ENCODE data around the gene DENND6B.

The DENND6B gene

DNA sequence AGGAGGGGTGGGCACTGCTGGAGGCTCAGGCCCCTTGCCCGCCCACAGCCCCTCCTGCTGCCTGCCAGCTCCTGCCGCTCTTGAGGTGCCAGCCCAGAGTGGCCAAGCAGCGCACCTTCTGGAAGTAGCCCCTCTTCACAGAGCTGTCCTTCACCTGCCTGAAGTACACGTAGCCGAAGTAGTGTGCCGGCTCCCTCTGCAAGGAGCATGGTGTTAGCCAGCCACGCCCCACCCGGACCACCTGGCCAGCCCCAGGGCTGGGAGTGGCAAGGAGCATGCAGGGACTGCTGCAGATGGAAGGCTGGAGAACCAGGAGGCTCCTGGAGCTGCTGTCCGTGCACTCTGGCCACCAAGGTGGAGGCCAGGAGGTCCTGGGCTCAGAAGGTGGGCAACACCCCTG, 9.6 kb downstream of the DENND6B start:
- no peak for TF ChIP-seq PAX5 (IDR thresholded peaks at IDR 0.05; ENCODE audit: insufficient read depth, low read length, severe bottlenecking)
- no peak for TF ChIP-seq TAF1 (IDR thresholded peaks at IDR 0.05; ENCODE audit: low read depth, low read length)
- TF ChIP-seq POLR2AphosphoS5 (IDR thresholded peaks at IDR 0.05; ENCODE audit: low read depth, low read length) = no peak
- TF ChIP-seq SPI1 (IDR thresholded peaks at IDR 0.05; ENCODE audit: low read depth, low read length) = no peak
- TF ChIP-seq POU2F2 (IDR thresholded peaks at IDR 0.05; ENCODE audit: low read depth, low read length) = no peak
- TF ChIP-seq POLR2A (IDR thresholded peaks at IDR 0.05; ENCODE audit: low read depth, low read length) = no peak
- FAIRE-seq = no peak
- no peak for DNase-seq (ENCODE audit: insufficient read length, low spot score)

DNA sequence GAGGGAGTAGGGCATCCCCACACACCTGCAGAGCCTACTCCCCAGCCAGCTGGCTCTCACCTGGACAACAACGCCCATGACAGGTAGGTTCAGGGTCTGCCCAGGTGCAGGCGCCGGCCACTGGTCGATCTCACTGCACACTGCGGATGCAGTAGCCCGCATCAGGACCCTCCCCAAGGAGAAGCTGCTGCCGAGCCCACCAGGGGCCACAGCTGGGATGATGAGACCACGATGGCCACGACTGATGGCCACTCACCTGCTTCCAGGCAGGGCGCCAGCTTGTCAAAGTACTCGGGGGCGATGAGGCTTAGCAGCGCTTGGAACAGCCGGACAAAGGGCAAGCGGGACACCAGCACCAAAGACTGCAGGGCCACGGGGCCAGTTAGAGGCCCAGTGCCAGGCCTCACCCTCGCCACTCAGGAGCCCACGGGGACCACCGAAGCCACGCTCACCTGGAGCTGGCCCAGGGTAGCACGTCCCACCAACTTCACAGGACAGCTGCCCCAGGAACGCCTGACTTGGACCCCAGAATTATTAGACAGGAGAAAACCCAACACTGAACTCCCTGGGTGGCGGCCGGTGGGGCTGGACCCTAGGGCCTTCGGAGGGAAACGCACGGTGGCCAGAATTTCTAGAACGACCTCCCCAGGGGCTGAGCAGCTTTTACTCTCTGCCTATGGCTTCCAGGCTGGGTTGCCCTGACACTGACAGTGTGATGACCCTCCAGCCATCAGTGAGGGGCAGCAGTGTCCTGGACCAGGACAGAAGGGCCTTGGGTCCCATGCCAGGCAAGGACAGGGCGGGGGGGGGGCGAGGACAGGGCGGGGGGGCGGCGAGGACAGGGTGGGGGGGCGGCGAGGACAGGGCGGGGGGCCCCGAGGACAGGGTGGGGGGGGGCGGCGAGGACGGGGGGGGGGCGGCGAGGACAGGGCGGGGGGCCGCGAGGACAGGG, 10.4 kb downstream of the DENND6B start:
- FAIRE-seq = no peak
- TF ChIP-seq PAX5 (IDR thresholded peaks at IDR 0.05; ENCODE audit: insufficient read depth, low read length, severe bottlenecking) (no peak), POU2F2 (IDR thresholded peaks at IDR 0.05; ENCODE audit: low read depth, low read length) (no peak), SPI1 (IDR thresholded peaks at IDR 0.05; ENCODE audit: low read depth, low read length) (no peak), TAF1 (IDR thresholded peaks at IDR 0.05; ENCODE audit: low read depth, low read length) (no peak), POLR2AphosphoS5 (IDR thresholded peaks at IDR 0.05; ENCODE audit: low read depth, low read length) (no peak), POLR2A (IDR thresholded peaks at IDR 0.05; ENCODE audit: low read depth, low read length) (no peak)
- no peak for DNase-seq (ENCODE audit: insufficient read length, low spot score)

DNA sequence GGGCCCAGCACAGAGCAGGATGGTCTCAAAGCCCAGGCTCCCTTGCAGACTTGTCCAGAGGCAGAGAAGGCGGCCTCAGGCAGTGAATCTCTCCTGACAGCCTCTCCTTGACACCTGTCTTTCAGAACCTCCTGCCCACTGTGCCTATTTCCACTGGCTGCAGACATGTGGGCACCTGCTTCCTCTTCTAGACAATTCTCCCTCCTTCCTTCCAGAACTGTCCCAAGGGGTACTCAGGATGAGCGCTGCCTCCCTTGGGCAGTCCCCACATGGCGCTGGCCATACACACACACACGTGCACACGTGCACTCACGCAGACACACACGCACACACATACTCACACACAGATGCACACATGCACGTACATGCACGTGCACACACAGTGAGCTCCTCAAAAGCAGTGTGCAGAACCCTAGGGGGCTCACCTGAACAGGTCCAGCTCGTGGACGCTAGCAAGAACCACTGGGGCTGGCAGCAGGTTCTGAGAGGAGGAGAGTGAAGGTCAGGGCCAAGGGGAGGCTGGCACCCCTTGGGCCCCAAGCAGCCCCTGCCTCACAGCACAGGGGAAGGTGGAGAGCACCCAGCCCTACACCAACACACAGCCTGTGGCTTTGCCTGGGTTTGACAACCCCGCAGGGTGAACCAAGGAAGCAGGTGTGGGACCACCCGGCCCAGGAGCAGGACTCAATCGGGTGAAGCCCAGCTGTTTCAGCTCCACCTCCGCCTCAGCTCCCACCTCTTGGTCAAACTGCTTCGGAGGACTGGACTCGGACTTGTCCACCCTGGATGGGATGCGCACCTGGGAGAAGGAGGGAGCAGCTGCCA, 11.3 kb downstream of the DENND6B start:
- FAIRE-seq (peak; percentile 92), DNase-seq (ENCODE audit: insufficient read length, low spot score) (no peak)
- TF ChIP-seq TAF1 (IDR thresholded peaks at IDR 0.05; ENCODE audit: low read depth, low read length) (no peak), SPI1 (IDR thresholded peaks at IDR 0.05; ENCODE audit: low read depth, low read length) (no peak), POLR2AphosphoS5 (IDR thresholded peaks at IDR 0.05; ENCODE audit: low read depth, low read length) (no peak), POLR2A (IDR thresholded peaks at IDR 0.05; ENCODE audit: low read depth, low read length) (no peak), PAX5 (IDR thresholded peaks at IDR 0.05; ENCODE audit: insufficient read depth, low read length, severe bottlenecking) (no peak), POU2F2 (IDR thresholded peaks at IDR 0.05; ENCODE audit: low read depth, low read length) (no peak)

DNA sequence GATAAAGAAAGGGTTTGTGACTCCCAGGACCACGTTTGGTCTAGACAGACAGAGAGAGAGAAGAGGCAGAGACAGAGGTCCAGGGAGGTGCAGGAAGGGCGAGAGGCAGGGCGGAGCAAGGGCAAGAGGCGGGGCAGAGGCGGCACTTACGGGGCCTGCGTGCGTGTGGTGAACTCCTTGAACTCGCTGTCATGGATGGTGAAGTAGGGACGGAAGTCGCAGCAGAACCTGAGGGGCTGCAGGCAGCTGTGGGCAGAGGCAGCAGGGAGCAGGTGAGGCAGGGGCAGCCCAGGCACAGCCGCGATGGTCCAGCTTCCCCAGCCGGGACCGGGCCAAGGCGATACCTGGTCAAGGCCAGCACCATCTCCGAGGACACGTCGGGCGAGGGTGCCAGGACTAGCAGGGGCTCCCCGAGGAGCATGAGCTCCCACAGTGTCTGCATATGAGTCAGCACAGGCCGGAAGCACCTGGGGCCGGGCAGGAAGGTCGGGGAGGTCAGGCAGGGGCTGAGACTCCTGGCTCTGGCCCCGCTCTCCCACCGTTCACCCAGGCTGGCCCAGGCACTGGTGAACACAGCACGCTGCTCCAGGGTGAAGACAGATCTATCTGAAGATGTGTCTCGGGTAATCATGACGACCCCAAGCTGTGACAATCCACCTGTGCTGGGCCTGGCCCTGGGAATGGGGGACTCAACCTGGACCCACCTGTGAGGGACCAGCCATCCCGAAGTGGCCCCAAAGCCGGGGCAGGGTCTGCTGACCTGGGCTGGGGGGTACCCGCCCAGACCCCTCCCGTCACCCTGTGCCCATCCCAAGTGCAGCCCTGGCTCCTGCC, 12.1 kb downstream of the DENND6B start:
- DNase-seq (ENCODE audit: insufficient read length, low spot score) = peak; percentile 86
- TF ChIP-seq POLR2A (IDR thresholded peaks at IDR 0.05; ENCODE audit: low read depth, low read length) (peak; percentile 0; the same call in 1 of the 2 replicates), SPI1 (IDR thresholded peaks at IDR 0.05; ENCODE audit: low read depth, low read length) (peak; percentile 44; the same call in 1 of the 2 replicates), TAF1 (IDR thresholded peaks at IDR 0.05; ENCODE audit: low read depth, low read length) (0 out of 2 replicates have a peak, but pooled peaks have one; percentile 1), POU2F2 (IDR thresholded peaks at IDR 0.05; ENCODE audit: low read depth, low read length) (peak; percentile 62; the same call in 1 of the 2 replicates), POLR2AphosphoS5 (IDR thresholded peaks at IDR 0.05; ENCODE audit: low read depth, low read length) (no peak), PAX5 (IDR thresholded peaks at IDR 0.05; ENCODE audit: insufficient read depth, low read length, severe bottlenecking) (peak; percentile 69)

DNA sequence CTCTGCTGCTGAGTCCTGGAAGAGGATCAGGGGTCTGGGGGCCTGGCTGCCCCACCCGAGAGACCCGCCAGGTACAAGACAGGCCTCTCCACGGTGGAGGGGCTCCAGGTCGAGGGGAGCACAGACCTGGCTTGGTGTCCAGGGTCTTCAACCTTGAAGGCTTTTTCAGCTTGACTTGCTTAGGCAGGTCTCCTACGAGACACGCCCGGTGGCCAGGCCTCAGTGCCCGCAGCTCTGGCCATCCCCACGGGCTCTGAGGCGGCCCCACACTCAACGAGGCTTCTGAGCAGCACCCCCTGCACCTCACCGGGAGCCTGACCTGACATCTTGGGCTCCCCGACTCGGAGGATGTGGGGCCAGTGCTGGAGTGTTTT, 12.7 kb downstream of the DENND6B start:
- FAIRE-seq (no peak), DNase-seq (ENCODE audit: insufficient read length, low spot score) (no peak)

More for the DNA sequence above, 12.1 kb downstream of the DENND6B start:
- FAIRE-seq = peak; percentile 100

DNA sequence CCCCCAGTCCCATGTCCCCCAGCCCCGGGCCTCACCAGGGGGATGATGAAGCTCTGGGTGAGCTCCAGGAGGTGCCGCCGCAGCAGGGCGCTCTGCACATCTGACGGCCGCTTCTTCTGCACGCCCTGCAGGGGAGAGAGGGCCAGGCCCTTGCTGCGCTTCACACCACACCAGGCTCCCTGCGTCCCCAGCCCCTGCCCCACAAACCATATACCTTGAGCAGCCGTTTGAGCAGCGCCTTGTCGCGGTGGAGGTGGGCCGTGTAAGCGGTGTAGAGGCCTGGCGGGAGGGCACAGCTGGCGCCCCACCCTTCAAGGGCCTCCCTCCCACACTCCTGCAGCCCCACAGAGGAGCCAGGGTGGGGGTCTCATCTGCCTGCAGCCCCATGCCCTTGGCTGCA, 13.2 kb downstream of the DENND6B start:
- no peak for TF ChIP-seq POU2F2 (IDR thresholded peaks at IDR 0.05; ENCODE audit: low read depth, low read length)
- no peak for TF ChIP-seq POLR2A (IDR thresholded peaks at IDR 0.05; ENCODE audit: low read depth, low read length)
- TF ChIP-seq TAF1 (IDR thresholded peaks at IDR 0.05; ENCODE audit: low read depth, low read length) = no peak
- no peak for TF ChIP-seq POLR2AphosphoS5 (IDR thresholded peaks at IDR 0.05; ENCODE audit: low read depth, low read length)
- TF ChIP-seq PAX5 (IDR thresholded peaks at IDR 0.05; ENCODE audit: insufficient read depth, low read length, severe bottlenecking) = no peak
- no peak for TF ChIP-seq SPI1 (IDR thresholded peaks at IDR 0.05; ENCODE audit: low read depth, low read length)
- FAIRE-seq (no peak), DNase-seq (ENCODE audit: insufficient read length, low spot score) (no peak)

More for the DNA sequence above, 12.7 kb downstream of the DENND6B start:
- TF ChIP-seq POLR2A (IDR thresholded peaks at IDR 0.05; ENCODE audit: low read depth, low read length) = no peak
- TF ChIP-seq POU2F2 (IDR thresholded peaks at IDR 0.05; ENCODE audit: low read depth, low read length) = no peak
- no peak for TF ChIP-seq PAX5 (IDR thresholded peaks at IDR 0.05; ENCODE audit: insufficient read depth, low read length, severe bottlenecking)
- TF ChIP-seq TAF1 (IDR thresholded peaks at IDR 0.05; ENCODE audit: low read depth, low read length) = no peak
- TF ChIP-seq POLR2AphosphoS5 (IDR thresholded peaks at IDR 0.05; ENCODE audit: low read depth, low read length) = no peak
- no peak for TF ChIP-seq SPI1 (IDR thresholded peaks at IDR 0.05; ENCODE audit: low read depth, low read length)

DNA sequence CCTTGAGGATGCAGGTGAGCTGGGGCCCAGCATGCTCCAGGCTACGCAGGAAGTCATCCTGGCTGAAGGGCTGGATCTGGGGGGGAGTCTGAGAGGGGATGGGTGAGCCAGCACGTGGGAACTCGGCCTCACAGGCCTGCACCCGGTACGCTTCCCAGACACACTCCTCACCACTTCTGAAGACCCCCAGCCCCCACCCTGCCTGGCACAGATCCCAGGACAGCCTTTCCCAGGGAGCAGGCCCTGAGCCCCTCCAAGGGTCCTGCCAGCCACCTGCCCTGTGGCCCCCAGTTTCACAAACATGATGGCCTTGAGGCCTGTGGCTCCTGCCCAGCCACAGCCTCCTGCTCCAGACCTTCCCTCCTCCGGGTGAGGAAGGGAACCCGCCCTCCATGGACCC, 13.8 kb downstream of the DENND6B start:
- FAIRE-seq (no peak), DNase-seq (ENCODE audit: insufficient read length, low spot score) (no peak)
- TF ChIP-seq POU2F2 (IDR thresholded peaks at IDR 0.05; ENCODE audit: low read depth, low read length) (no peak), TAF1 (IDR thresholded peaks at IDR 0.05; ENCODE audit: low read depth, low read length) (no peak), POLR2A (IDR thresholded peaks at IDR 0.05; ENCODE audit: low read depth, low read length) (no peak), POLR2AphosphoS5 (IDR thresholded peaks at IDR 0.05; ENCODE audit: low read depth, low read length) (no peak), PAX5 (IDR thresholded peaks at IDR 0.05; ENCODE audit: insufficient read depth, low read length, severe bottlenecking) (no peak), SPI1 (IDR thresholded peaks at IDR 0.05; ENCODE audit: low read depth, low read length) (no peak)

DNA sequence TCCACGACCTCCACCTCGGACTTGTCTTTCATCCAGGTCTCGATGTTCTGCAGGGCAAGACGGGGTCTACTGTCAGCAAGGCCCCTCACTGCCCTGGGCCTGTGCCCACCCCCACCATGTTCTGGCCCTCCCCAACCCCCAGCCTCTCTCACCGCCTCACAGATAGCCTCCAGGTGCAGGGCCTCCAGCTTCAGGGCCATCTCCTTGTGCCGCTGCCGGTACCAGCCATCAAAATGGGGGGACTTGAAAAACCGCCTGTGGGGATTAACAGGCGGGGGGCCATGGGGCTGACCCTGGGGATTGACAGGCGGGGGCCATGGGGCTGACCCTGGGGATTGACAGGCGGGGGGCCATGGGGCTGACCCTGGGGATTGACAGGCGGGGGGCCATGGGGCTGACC, 14.4 kb downstream of the DENND6B start:
- FAIRE-seq = no peak
- no peak for TF ChIP-seq TAF1 (IDR thresholded peaks at IDR 0.05; ENCODE audit: low read depth, low read length)
- TF ChIP-seq SPI1 (IDR thresholded peaks at IDR 0.05; ENCODE audit: low read depth, low read length) = no peak
- no peak for TF ChIP-seq PAX5 (IDR thresholded peaks at IDR 0.05; ENCODE audit: insufficient read depth, low read length, severe bottlenecking)
- no peak for TF ChIP-seq POLR2AphosphoS5 (IDR thresholded peaks at IDR 0.05; ENCODE audit: low read depth, low read length)
- no peak for TF ChIP-seq POLR2A (IDR thresholded peaks at IDR 0.05; ENCODE audit: low read depth, low read length)
- no peak for TF ChIP-seq POU2F2 (IDR thresholded peaks at IDR 0.05; ENCODE audit: low read depth, low read length)
- DNase-seq (ENCODE audit: insufficient read length, low spot score) = no peak

Data from GM12891 (cell line).